ENCODE results near the gene TMPRSS11A.

DNA sequence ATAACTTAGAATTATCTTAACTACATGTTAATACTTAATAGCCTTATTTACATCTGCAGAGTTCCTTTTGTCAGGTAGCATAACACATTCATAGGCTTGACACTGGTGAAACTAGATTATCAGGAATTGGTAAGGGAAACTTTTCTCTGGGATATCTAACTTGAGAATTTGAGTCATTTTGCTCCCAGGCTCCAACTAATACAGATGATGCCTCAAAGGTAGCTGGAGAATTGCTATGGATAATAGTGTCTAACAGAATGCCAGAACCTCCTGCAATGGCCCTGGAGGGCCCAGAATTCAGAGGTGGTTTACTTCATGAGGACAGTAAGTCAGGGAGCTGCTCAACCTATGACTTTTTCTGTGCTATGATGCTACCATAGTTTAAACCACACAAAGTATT is 65.6 kb downstream of the TMPRSS11A start:
- TF ChIP-seq, protein P1, sequence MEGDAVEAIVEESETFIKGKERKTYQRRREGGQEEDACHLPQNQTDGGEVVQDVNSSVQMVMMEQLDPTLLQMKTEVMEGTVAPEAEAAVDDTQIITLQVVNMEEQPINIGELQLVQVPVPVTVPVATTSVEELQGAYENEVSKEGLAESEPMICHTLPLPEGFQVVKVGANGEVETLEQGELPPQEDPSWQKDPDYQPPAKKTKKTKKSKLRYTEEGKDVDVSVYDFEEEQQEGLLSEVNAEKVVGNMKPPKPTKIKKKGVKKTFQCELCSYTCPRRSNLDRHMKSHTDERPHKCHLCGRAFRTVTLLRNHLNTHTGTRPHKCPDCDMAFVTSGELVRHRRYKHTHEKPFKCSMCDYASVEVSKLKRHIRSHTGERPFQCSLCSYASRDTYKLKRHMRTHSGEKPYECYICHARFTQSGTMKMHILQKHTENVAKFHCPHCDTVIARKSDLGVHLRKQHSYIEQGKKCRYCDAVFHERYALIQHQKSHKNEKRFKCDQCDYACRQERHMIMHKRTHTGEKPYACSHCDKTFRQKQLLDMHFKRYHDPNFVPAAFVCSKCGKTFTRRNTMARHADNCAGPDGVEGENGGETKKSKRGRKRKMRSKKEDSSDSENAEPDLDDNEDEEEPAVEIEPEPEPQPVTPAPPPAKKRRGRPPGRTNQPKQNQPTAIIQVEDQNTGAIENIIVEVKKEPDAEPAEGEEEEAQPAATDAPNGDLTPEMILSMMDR (IDR thresholded peaks at IDR 0.05), result no peak
- TF ChIP-seq POLR2A (IDR thresholded peaks at IDR 0.05) (no peak), EP300 (IDR thresholded peaks at IDR 0.05; ENCODE audit: low read depth) (no peak)
